HG02678 (cell line): ENCODE data around the gene SMIM10L1.

Source experiments
- ATAC-seq: cut with Tn5 transposase; IDR thresholded peaks from one replicate; pipeline ENCODE4 v1.9.1; 2021; ENCODE audit warnings: mild to moderate bottlenecking, moderate library complexity; ENCODE audit not compliant: unreplicated experiment

Gene SMIM10L1

DNA sequence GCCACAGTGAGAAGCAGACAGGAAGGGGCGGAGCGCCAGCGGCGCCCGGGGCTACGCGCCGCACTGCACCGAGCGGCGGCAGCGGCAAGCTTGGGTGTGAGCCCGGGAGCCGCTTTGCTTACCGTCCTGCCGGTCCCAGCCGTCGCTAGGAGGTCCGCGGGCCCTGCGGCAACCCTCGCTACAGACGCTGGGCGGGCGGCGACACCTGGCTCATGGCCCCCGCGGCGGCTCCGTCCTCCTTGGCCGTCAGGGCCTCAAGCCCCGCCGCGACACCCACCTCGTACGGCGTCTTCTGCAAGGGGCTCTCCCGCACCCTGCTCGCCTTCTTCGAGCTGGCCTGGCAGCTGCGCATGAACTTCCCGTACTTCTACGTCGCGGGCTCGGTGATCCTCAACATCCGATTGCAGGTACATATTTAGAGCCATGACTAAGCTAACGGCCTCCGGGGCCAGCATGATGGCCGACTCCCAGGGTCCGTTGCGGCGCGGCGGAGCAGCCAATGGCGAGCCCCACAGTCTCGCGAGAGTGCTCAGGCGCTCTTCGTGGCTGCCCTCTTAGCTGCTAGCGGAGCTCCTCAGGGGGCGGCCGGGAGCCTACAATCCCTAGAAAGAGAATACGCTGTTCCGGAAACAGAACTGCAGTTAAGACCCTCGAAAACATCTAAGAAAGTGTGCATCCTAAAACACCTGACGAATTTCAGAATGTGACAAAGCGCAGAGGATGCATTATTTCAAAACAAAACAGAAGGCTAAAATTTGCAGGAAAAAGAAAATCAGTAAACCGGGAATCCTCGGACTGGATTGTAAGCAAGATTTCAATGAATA is at the start of gene SMIM10L1:
TSS of gene SMIM10L1 (plus strand) at position 50 of the 824 bp plus-strand sequence. CDS start at position 213, 163 bp downstream.
- peak; percentile 97 for ATAC-seq

DNA sequence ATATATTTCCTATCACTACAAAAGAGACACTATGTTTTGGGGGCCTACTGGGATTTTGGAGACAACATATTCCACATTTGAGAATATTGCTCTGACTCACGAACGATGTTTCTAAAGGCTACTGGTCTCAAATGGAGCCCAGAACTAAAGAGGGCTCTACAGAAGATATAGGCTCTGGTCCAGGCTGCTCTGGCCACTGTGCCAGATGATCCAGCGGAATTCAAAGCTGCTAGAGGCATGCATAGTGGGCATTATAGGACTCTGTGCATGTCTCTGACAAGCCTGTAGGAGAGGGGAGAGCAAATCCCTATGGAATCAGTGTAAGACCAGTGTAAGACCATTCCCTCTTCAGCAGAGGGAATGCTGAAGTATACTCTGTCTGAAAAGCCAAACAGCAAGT is 40.6 kb upstream of the SMIM10L1 start:
- ATAC-seq, result no peak

DNA sequence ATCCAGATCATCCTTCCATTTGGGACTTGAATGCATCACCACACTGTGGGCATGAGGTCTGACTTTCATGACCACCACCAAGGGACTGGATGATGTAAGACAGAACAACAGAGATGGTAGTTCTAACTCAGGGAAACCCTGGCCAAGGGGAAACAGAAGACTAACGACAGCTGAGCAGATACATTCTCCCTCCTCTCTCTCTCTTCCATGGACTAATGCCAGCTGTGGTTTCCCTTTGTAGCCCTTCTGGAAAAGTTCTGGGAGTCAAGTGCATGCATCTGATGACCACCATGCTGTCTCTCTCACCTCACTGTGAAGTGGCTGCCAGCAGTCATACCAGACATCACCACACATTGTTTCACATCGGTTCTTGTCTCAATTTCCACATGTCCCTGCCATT is 40.0 kb upstream of the SMIM10L1 start:
- ATAC-seq, result no peak

DNA sequence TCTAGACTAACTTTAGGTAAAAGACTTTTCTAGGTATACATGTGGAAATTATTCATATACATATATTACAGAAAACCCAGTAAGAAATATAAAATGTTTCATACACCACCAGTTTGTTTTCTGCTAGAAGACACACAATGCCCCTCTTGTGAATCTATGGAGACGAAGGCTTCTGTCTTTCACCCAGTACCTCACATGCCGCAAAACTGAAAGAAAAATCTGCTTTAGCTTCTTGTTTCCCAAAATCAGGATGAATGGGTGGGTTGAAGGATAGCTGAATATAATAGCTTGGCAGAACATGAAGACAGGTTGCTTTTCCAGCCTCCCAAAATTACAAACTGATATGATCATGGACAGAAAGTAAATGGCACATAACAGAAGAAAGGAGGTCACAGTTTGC is 37.8 kb upstream of the SMIM10L1 start:
- no peak for ATAC-seq

DNA sequence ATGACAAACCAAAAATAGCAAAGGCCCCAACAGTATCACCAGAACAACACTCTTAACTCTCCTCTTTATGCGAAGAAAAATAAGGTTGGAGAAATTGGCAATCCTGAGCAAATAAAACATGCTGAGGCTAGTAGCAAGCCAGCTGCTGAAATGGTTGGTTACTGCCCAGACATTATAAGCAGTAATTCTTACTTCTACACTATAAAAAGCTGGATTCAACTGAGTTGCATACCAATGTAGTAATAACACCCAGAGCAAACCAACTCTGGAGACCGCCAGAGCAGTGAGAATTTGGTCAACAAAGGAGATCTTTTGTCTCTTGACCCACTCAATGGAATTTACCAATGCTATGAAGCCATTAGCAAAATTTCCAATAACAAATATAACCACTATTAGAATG is 37.2 kb upstream of the SMIM10L1 start:
- ATAC-seq, result no peak

GRCh38 chr12:11134305-11134704 is 36.7 kb upstream of the SMIM10L1 start, which contains the start of gene TAS2R30:
Gene TAS2R30, minus strand, starts transcription at chr12:11134644. Its CDS starts 400 bp downstream, at chr12:11134244.
- no peak for ATAC-seq

GRCh38 chr12:11136075-11136474 is 34.9 kb upstream of the SMIM10L1 start:
- no peak for ATAC-seq

DNA sequence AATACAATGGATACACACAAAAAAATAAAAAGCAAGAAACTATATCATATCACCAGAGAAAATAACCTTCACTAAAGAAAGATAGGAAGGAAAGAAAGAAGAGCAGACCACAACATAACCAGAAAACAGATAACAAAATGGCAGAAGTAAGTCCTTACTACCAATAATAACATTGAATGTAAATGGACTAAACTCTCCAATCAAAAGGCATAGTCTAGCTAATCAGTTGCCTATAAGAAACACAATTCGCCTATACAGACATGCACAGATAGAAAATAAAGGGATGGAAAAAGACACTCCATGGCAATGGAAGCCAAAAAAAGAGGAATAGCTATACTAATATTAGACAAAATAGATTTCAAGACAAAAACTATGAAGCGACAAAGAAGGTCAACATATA is 27.6 kb upstream of the SMIM10L1 start:
- ATAC-seq, result no peak

- no peak for ATAC-seq
These were observed 26.7 kb upstream of the SMIM10L1 start for GRCh38 chr12:11144297-11144696.

DNA sequence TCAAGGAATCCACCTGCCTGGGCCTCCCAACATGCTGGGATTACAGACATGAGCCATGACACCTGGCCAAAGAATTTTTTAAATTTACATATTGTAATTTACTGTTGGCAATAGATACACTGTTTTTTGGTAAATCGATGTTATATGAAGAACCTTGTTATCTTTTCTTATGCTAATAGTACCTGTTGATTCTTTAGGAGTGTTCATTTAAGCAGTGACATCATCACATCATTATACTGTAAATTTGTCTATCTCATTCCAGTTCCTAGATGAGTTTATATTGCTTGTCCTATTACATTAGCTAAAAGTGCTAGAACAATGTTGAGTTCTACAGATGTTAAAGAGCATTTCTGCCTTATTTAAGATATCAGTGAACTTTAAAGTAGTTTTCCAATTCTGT is 23.6 kb upstream of the SMIM10L1 start:
- no peak for ATAC-seq

- ATAC-seq, result peak; percentile 52
These were observed 20.2 kb upstream of the SMIM10L1 start for GRCh38 chr12:11150832-11151231.

- no peak for ATAC-seq
These were observed 18.3 kb upstream of the SMIM10L1 start for GRCh38 chr12:11152725-11153124.

DNA sequence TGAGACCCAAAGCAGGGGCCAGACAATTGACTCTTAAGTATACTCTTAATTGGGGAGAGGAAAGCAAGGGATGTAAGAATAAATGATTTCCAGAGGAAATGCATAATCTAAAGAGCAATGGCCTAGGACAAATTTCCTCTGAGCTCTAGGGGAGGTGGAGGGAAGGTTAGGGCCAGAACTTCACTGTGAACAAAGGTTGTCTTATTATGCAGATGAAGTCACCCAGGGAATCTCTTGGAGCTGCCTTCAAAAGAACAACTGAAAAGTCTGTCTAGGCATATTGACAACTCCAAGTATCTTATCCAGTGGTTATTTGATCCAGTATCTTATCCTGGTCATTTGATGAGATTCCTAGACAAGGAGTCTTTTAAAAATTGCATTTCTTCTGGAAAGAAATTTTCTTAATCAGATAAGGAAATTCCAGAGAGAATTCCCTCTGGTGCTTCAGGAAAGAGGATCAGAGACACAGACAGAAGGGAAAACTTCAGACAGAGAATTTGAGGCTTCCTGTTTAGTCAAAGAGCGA is 16.5 kb upstream of the SMIM10L1 start:
- no peak for ATAC-seq

DNA sequence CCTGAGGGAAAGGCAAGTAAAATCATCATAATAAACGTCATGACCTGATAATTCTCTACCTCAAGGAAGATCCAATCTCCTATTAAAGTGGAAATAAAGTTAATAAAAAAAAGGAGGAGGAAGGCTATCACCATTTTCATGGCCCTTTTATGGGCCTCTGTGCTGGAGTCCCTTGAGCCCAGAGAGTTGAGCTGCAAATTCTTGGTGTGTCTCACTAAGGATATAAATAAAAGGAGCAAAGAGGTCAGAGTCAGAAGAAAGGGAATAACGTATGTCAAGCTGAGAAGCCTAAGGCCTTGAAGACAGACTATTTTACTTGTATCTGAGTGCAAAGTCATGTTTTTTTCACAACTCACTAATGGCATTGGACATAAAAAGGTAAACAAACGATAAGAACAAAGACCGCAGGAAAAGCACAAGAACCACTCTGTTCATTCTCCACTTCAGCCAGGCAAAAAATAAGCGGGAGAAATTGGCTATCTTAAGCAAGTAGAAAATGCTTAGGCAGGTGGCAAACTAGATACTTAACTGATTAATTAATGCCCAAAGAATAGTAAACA is 12.0 kb upstream of the SMIM10L1 start:
- no peak for ATAC-seq

GRCh38 chr12:11162502-11162901 is 8.5 kb upstream of the SMIM10L1 start:
- no peak for ATAC-seq

GRCh38 chr12:11164384-11164783 is 6.6 kb upstream of the SMIM10L1 start:
- ATAC-seq, result no peak

- no peak for ATAC-seq
These were observed 4.7 kb upstream of the SMIM10L1 start for GRCh38 chr12:11166300-11166699.

DNA sequence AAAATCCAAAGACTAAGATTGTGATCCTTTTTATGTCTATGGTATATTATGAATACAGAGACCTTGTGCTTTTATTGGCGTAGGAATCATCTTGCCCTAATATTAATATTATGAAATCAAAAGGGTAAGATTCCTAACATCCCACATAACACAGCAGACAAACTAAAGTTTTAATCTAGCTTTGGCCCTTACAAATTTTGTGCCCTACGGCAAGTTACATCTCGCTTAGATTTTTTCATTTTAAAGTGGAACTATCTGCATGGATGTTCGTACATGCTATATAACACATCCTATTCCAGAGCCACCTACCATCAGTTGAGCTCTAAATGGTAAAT is 217 bp upstream of the SMIM10L1 start:
- ATAC-seq, result no peak

- ATAC-seq, result no peak
These were observed 1.1 kb downstream of the SMIM10L1 start for GRCh38 chr12:11171969-11172675.

DNA sequence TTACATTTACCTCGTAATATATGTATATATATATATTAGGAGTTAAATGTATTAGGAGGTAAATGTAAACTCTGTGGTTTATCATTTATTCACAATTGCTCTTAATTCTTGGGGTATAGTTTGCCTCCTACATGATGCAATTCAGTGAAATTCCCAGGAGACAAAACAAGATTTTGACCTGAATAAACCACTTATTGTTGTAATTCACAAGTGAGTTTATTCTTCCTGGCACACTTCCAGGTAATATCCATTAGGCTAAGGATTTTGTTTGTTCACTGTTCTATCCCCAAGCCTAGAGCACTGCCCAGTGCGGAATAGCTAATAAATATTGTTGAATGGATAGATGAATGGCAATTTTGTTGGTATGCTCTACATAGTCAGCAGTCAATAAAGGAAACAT is 3.0 kb downstream of the SMIM10L1 start:
- ATAC-seq, result no peak

- no peak for ATAC-seq
These were observed 7.3 kb downstream of the SMIM10L1 start for GRCh38 chr12:11178250-11178649.

- no peak for ATAC-seq
These were observed 11.5 kb downstream of the SMIM10L1 start for GRCh38 chr12:11182529-11182928.
